ENCODE results near the gene MFRP.

Gene MFRP

GRCh38 chr11:119359365-119360214, 13.1 kb upstream of the MFRP start:
- DNase-seq (ENCODE audit: low spot score), result no peak

- DNase-seq (ENCODE audit: low spot score), result no peak
These were observed 10.6 kb upstream of the MFRP start for GRCh38 chr11:119357074-119357473.

GRCh38 chr11:119356349-119357031, 10.0 kb upstream of the MFRP start:
- DNase-seq (ENCODE audit: low spot score), result peak; percentile 84

GRCh38 chr11:119355091-119355843, 8.8 kb upstream of the MFRP start:
- DNase-seq (ENCODE audit: low spot score), result no peak

GRCh38 chr11:119352857-119353260, 6.4 kb upstream of the MFRP start:
- DNase-seq (ENCODE audit: low spot score), result no peak

DNA sequence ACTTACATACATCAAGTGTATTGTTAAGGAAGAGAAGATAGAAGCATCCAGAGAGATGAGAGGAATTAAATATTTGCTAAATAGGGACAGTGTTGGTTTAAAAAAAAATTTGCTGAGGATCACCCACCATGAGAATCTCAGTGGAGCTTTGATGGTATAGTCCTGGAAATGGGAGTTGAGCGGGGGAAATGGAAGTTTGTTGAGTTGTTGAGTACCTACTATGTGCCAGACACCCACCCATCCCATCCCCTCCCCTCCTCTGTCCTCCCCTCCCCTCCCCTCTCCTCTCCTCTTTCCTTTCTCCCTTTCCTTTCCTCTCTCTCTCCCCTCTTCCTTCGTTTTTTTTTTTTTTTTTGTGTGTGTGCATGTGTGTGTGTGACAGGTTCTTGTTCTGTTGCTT, 4.7 kb upstream of the MFRP start:
- no peak for DNase-seq (ENCODE audit: low spot score)

- no peak for DNase-seq (ENCODE audit: low spot score)
These were observed 3.8 kb upstream of the MFRP start for GRCh38 chr11:119350302-119350701.

DNA sequence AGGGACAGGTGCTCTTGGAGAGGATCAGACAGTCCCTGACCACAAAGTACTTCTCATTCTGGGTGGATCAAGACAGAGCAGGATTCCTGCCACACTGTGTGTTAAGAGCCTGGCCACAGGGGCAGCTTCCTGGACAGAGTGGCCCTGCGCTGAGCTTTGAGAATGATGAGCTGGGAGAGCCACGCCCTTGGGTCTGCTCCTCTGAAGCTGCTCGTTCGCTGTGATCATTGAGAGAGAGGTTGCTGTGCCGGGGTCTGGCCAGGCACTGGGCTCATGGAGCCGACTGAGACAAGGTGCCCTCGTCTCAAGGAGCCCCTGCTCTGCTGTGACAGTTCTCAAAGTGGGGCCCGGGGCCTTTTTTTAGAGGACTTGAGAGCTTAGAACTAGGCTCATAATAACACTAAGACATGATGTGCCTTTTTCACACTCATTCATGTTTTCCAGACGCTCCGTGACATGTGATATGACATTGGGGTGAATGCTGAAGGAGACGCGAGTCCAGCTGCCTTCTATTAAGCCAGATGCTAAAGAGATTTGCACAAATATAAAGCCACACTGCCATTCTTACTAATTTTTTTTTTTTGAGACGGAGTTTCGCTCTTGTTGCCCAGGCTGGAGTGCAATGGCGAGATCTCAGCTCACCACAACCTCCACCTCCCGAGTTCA, 1.6 kb upstream of the MFRP start:
- DNase-seq (ENCODE audit: low spot score), result no peak

- no peak for DNase-seq (ENCODE audit: low spot score)
These were observed 737 bp upstream of the MFRP start for GRCh38 chr11:119347242-119347641.

GRCh38 chr11:119345685-119346084, 820 bp downstream of the MFRP start:
- no peak for DNase-seq (ENCODE audit: low spot score)

- no peak for DNase-seq (ENCODE audit: low spot score)
These were observed 2.1 kb downstream of the MFRP start for GRCh38 chr11:119344291-119345010.

- no peak for DNase-seq (ENCODE audit: low spot score)
These were observed 2.8 kb downstream of the MFRP start for GRCh38 chr11:119343726-119344125.

GRCh38 chr11:119342362-119343130, 4.0 kb downstream of the MFRP start:
- DNase-seq (ENCODE audit: low spot score), result no peak

DNA sequence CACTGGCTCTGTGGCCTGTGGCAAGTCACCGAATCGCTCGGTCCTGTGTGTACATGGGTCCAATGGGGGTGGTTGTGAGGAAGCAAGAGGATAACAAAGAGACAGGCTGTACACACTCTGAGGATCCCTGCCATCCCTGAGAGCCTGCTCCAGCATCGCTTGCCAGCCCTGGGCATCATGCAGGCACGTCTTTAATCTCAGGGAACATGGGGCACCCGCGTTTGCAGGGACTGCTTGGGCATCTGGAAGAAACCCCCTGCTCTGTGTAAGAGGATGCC, 4.5 kb downstream of the MFRP start:
- DNase-seq (ENCODE audit: low spot score), result no peak

GRCh38 chr11:119341222-119342022, 5.1 kb downstream of the MFRP start:
- no peak for DNase-seq (ENCODE audit: low spot score)

- no peak for DNase-seq (ENCODE audit: low spot score)
These were observed 5.9 kb downstream of the MFRP start, which contains the start of gene C1QTNF5 for GRCh38 chr11:119340335-119341221. Gene C1QTNF5, minus strand, starts transcription at chr11:119340883. Its CDS starts 486 bp downstream, at chr11:119340397.

DNA sequence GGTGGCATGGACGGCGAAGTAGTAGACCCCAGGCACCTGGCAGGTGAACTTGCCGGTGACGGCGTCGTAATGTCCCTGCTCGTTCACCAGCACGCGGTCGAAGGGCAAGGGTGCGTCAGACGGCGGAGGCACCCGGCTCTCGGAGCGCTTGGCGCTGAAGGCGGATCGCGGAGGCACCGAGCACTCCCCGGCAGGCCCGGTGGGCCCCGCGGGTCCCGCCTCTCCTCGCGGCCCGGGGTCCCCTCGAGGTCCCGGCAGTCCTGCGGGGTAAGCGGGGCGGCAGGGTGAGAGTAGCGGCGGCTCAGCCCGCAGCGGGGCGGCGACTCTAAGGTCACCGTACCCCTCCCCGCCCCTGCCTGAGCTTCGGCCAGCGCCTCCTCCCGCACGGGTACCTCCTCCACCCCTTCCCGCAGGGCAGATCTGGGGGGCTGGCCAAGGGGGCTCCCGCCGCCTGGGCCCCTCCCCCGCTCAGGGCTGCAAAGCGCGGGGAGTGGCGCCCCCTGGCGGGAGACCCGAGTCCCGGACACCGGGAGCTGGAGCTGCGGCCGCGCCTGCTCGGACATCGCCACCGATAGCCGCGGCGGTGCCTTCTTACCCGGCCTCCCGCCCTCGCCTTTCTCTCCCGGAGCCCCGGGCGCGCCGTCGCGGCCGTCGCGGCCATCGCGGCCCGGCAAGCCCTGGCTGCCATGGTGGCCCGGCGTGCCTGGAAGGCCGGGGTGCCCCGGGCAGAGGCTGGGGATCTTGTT, 6.7 kb downstream of the MFRP start:
- DNase-seq (ENCODE audit: low spot score), result peak; percentile 79

DNA sequence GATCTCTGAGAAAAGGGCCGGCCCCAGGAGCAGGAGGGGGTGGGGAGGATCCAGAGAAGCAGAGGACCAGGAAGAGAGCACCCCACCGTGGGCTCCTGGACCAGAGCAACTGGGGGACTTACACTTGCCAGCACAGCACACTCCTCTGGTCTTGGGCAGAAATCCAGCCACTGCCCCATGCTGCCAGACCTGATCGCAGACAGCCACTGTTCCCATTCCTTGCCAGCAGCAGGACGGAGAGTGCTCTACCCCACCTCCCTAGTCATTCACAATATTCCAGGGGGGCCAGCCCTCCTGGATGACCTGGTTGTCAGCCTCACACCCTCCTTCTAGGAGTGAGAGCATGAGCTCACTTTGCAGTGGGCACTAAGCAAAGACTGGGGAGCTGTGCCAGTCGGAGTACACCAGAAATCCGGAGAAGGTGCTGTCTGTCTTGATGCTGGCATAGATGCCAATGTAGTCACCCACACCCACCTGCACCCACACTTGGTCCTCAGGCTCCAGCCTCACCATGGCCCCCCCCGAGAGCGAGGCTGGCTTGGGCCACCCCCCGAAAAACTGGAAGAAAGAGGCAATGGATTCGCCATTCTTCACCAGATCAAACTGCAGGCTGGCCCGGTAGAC, 7.4 kb downstream of the MFRP start:
- DNase-seq (ENCODE audit: low spot score), result no peak
